Keratinocyte (primary cell): ENCODE data around the gene SP7. TPM values are rescaled to one million over a fixed set of nuclear protein-coding genes. Genes with fewer than 3 reads are reported as not detected.
A peak's percentile ranks its signal among the peaks of the same experiment; 100 is the strongest.

Source experiments
- DNase-seq: peaks from one replicate; pipeline ENCODE4 v3.0.0-alpha.2; 2011; ENCODE audit warnings: low read depth, missing footprints, low spot score
- FAIRE-seq: peaks from 2 replicates; lab custom pipeline; 2011; peaks lifted over from hg19 to GRCh38; lab: Jason Lieb, UNC
- H2AFZ ChIP-seq: 2 replicates; pipeline ENCODE4 v1.6.0; 2012; ENCODE audit warnings: low read length, control low read depth, inconsistent platforms; ENCODE audit not compliant: control insufficient read depth
- H3K27ac ChIP-seq: 2 replicates; pipeline ENCODE4 v1.5.1; 2011; ENCODE audit warnings: low read length; ENCODE audit not compliant: control insufficient read depth, insufficient read depth
- H3K27me3 ChIP-seq: 3 replicates; pipeline ENCODE4 v1.6.0; 2011; ENCODE audit warnings: low read length; ENCODE audit not compliant: control insufficient read depth, insufficient read depth; ENCODE audit errors: extremely low read depth
- H3K36me3 ChIP-seq, 2 experiments: 2 replicates in 1 of 2; 3 replicates in 1 of 2; pipeline ENCODE4 v1.5.1; 2011; ENCODE audit warnings: low read length in 2 of 2, mild to moderate bottlenecking in 1 of 2; ENCODE audit not compliant: control insufficient read depth in 2 of 2, insufficient read depth in 2 of 2; ENCODE audit errors: extremely low read depth in 1 of 2
- H3K4me1 ChIP-seq: 3 replicates; pipeline ENCODE4 v1.5.1; 2011; ENCODE audit warnings: low read length; ENCODE audit not compliant: control insufficient read depth, insufficient read depth; ENCODE audit errors: extremely low read depth
- H3K4me2 ChIP-seq: 3 replicates; pipeline ENCODE4 v1.6.0; 2011; ENCODE audit warnings: low read depth, low read length; ENCODE audit not compliant: control insufficient read depth, insufficient read depth; ENCODE audit errors: extremely low read depth
- H3K4me3 ChIP-seq, 3 experiments: fragments of 200-600 bp in 1 of 3; sonication (generic) in 1 of 3; 2 replicates in 2 of 3; 3 replicates in 1 of 3; pipeline ENCODE4 v1.5.1; 2011 to 2016; ENCODE audit warnings: low read length in 3 of 3, mild to moderate bottlenecking in 3 of 3, control low read depth in 2 of 3, inconsistent platforms in 1 of 3, low read depth in 1 of 3, mixed read lengths in 1 of 3, mixed run types in 1 of 3, moderate library complexity in 1 of 3; ENCODE audit not compliant: control insufficient read depth in 2 of 3, insufficient read depth in 2 of 3; ENCODE audit errors: extremely low read depth in 1 of 3
- H3K79me2 ChIP-seq: 2 replicates; pipeline ENCODE4 v1.6.0; 2012; ENCODE audit warnings: low read length; ENCODE audit not compliant: control insufficient read depth, insufficient read depth
- H3K9ac ChIP-seq: 3 replicates; pipeline ENCODE4 v1.6.0; 2011; ENCODE audit warnings: low read length; ENCODE audit not compliant: control insufficient read depth, insufficient read depth; ENCODE audit errors: extremely low read depth
- H3K9me1 ChIP-seq: 3 replicates; pipeline ENCODE4 v1.6.0; 2011; ENCODE audit warnings: low read length; ENCODE audit not compliant: control insufficient read depth, insufficient read depth; ENCODE audit errors: extremely low read depth
- H3K9me3 ChIP-seq: 2 replicates; pipeline ENCODE4 v1.5.1; 2012; ENCODE audit warnings: low read depth, low read length; ENCODE audit not compliant: control insufficient read depth
- H4K20me1 ChIP-seq: 3 replicates; pipeline ENCODE4 v1.6.0; 2011; ENCODE audit warnings: low read length; ENCODE audit not compliant: control insufficient read depth, insufficient read depth; ENCODE audit errors: extremely low read depth
- CTCF ChIP-seq, 3 experiments: IDR thresholded peaks in 1 of 3; conservative IDR thresholded peaks in 1 of 3; optimal IDR thresholded peaks in 1 of 3; 2 replicates in 2 of 3; 3 replicates in 1 of 3; pipeline versions ENCODE3 to v1.5.1; 2011; ENCODE audit warnings: low read length in 3 of 3, mild to moderate bottlenecking in 3 of 3, moderate library complexity in 2 of 3, control low read depth in 1 of 3, inconsistent platforms in 1 of 3; ENCODE audit not compliant: insufficient read depth in 2 of 3; ENCODE audit errors: extremely low read depth in 1 of 3
- EZH2 ChIP-seq: IDR thresholded peaks from one replicate; pipeline ENCODE4 v1.6.1; 2012; ENCODE audit warnings: inconsistent platforms, mild to moderate bottlenecking, low read length, moderate library complexity
- dilution Hi-C: fragments of 300-500 bp; cut with MboI; formaldehyde crosslinking; loops from one replicate; pipeline ENCODE4 v1.7.0; 2020; ENCODE audit warnings: low sequenced_read_pairs; ENCODE audit not compliant: extremely low pct_ligation_motif_present
- polyA plus RNA-seq, 5 experiments: library from polyadenylated mRNA; depleted of rRNA in 3 of 5; stranded (reverse) in 3 of 5; stranded (forward) in 1 of 5; unstranded in 1 of 5; fragments of >200 nt; gene quantifications; 1 replicate in 1 of 5; 2 replicates in 3 of 5; 3 replicates in 1 of 5; pipeline versions ENCODE4 v1.2.1 to v1.2.3, GENCODE V29; 2011 to 2012; ENCODE audit warnings: missing spikeins in 2 of 5, low read depth in 1 of 5, low replicate concordance in 1 of 5

The SP7 gene
- polyA plus RNA-seq, 1 donor (not counting 4 experiments of a cell fraction or from before 2014, with no cell fraction given), result not detected

- no peak for FAIRE-seq
- DNase-seq, result no peak
Measured at GRCh38 chr12:53324113-53324778, 11.9 kb downstream of the SP7 start.

DNA sequence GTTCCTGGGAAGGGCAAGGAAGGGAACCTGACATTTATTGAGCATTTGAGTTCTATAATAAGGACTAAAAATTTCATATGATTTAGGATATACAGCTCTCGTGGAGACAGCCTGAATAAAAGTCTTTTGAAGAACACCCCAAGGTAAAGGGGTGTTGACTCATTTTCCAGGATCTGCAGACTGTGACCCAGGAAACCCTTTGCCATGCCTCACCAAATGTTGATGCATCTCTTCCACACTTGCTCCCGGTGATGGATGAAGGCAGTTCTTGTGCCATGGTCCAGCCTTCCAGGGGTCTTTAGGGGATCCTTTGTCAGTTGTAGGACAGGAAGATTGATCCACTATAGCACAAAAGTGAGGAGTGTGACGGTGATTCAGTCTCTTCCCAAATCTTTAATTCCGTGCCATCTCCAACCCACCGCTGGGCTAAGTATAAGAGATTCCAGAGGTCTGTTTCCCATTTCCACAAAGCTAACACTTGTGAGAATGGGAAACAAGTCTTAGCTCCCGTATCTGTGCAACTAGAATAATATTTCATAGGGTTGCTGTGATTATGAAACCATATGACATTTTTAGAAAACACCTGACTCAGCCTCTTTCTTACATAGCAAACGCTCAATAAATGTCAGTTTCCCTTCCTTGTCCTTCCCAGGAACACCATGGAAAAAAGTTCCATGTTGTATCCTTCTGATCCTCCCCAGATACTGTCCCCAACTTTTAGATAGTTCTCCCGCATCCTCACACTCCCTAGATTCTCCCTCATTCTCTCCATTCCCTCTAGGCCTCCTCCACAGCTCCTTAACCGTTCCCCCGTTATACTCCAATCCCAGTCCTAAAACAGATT, 15.6 kb downstream of the SP7 start:
- Histone ChIP-seq H4K20me1 (no peaks in the 10 kb centered on the region), H3K4me1 (peaks cover 21% of the 10 kb centered on the region), H3K27ac (peak overlapping the region; percentile 85), H3K27me3 (no peaks in the 10 kb centered on the region), H3K9me3 (no peaks in the 10 kb centered on the region), H3K9me1 (no peaks in the 10 kb centered on the region), H3K4me2 (peak overlapping the region; percentile 94), H3K9ac (peak overlapping the region; percentile 86), H2AFZ (peak overlapping the region; percentile 98), H3K36me3 (peaks cover 6 to 8% of the 10 kb centered on the region in 2 experiments), H3K79me2 (peaks cover 2% of the 10 kb centered on the region), H3K4me3 (peak overlapping the region; percentile 77 to 100 (median 93))
- dilution Hi-C loops, result no loop called here
- FAIRE-seq (no peak), DNase-seq (no peak)
- no peak for TF ChIP-seq EZH2
- no peak for TF ChIP-seq CTCF (optimal IDR thresholded peaks at IDR 0.05 in 1 of 3, IDR thresholded peaks at IDR 0.05 in 1 of 3, conservative IDR thresholded peaks at IDR 0.05 in 1 of 3; ENCODE audit: extremely low read depth in 1 of 3, insufficient read depth in 2 of 3, low read length in 3 of 3)

More at GRCh38 chr12:53324113-53324778, 11.9 kb downstream of the SP7 start:
- TF ChIP-seq EZH2 (no peak), CTCF (optimal IDR thresholded peaks at IDR 0.05 in 1 of 3, IDR thresholded peaks at IDR 0.05 in 1 of 3, conservative IDR thresholded peaks at IDR 0.05 in 1 of 3; ENCODE audit: extremely low read depth in 1 of 3, insufficient read depth in 2 of 3, low read length in 3 of 3) (no peak)
- H3K4me3 ChIP-seq, result peak overlapping the region; percentile 48 to 81 (median 79)
- no peaks in the 10 kb centered on the region for H3K9me1 ChIP-seq
- no peaks in the 10 kb centered on the region for H3K9me3 ChIP-seq
- no peaks in the 10 kb centered on the region for H3K36me3 ChIP-seq
- H4K20me1 ChIP-seq, result no peaks in the 10 kb centered on the region
- peak overlapping the region; percentile 95 for H2AFZ ChIP-seq
- H3K4me1 ChIP-seq, result peaks cover 21% of the 10 kb centered on the region
- peaks cover 2% of the 10 kb centered on the region for H3K79me2 ChIP-seq
- H3K9ac ChIP-seq, result peak overlapping the region; percentile 81
- dilution Hi-C loops, result no loop called here
- H3K27me3 ChIP-seq, result no peaks in the 10 kb centered on the region
- H3K27ac ChIP-seq, result peak overlapping the region; percentile 73
- peak overlapping the region; percentile 99 for H3K4me2 ChIP-seq
